OCI-LY1 (cell line): Measurements from ENCODE around the gene RAI14.

Source experiments
- EZH2 ChIP-seq: fragments of 200-600 bp; sonication (generic), shearing (Covaris generic); IDR thresholded peaks from 2 replicates; pipeline ENCODE4 v1.8.0; 2017; ENCODE audit warnings: borderline replicate concordance, mixed run types, mild to moderate bottlenecking, antibody characterized with exemption, low read length, moderate library complexity, mixed read lengths
- TF ChIP-seq, protein P1 (sequence below): fragments of 200-600 bp; sonication (generic), shearing (Covaris generic); IDR thresholded peaks from 2 replicates; pipeline ENCODE4 v1.5.1; 2017; ENCODE audit warnings: mild to moderate bottlenecking, antibody characterized with exemption, low read length, moderate library complexity, mixed read lengths

GRCh38 chr5:34663771-34664496, 7.8 kb downstream of the RAI14 start:
- TF ChIP-seq, protein P1, sequence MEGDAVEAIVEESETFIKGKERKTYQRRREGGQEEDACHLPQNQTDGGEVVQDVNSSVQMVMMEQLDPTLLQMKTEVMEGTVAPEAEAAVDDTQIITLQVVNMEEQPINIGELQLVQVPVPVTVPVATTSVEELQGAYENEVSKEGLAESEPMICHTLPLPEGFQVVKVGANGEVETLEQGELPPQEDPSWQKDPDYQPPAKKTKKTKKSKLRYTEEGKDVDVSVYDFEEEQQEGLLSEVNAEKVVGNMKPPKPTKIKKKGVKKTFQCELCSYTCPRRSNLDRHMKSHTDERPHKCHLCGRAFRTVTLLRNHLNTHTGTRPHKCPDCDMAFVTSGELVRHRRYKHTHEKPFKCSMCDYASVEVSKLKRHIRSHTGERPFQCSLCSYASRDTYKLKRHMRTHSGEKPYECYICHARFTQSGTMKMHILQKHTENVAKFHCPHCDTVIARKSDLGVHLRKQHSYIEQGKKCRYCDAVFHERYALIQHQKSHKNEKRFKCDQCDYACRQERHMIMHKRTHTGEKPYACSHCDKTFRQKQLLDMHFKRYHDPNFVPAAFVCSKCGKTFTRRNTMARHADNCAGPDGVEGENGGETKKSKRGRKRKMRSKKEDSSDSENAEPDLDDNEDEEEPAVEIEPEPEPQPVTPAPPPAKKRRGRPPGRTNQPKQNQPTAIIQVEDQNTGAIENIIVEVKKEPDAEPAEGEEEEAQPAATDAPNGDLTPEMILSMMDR, result no peak
- TF ChIP-seq EZH2, result no peak
